ENCODE data around the gene NKTR. TPM values are rescaled to one million over a fixed set of nuclear protein-coding genes. Genes with fewer than 3 reads are reported as not detected.

NKTR gene
- polyA plus RNA-seq, 1 donor from 2014 or later = 242 TPM

DNA sequence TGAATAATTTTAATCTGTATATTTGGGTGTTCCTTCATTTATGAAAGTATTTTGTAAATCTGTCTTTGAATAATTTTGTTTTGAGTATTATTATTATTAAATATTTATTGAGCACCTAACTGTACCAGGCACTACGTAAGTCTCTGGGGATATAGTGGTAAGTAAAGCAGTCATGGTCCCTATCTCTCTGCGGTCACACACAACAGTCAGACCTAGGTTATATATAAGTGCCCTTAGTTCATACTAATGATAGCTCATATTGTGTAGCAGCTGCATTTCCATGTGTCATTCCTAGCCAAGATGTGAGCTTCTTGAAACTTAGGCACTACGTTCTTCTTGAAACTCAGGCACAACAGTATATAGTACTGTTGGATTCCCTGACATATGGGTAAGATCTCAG is 12.4 kb downstream of the NKTR start:
- Histone ChIP-seq H3K4me2 (ENCODE audit: low read length) (no peak overlapping the region), H3K79me2 (replicated peaks; ENCODE audit: insufficient read depth, low read length) (peaks cover 83% of the 10 kb centered on the region), H3F3A (ENCODE audit: insufficient read depth, low read length, poor library complexity, severe bottlenecking) (no peaks in the 10 kb centered on the region), H4K20me1 (ENCODE audit: insufficient read depth) (no peaks in the 10 kb centered on the region), H3K27ac (ENCODE audit: low read length) (no peak overlapping the region), H3K27me3 (ENCODE audit: insufficient read depth, low read depth, low read length) (no peaks in the 10 kb centered on the region), H3K9ac (ENCODE audit: low read length) (no peak overlapping the region), H3K4me3 (ENCODE audit: low read length) (no peak overlapping the region), H2AFZ (ENCODE audit: low read depth, low read length) (no peak overlapping the region), H3K9me3 (ENCODE audit: low read length) (no peaks in the 10 kb centered on the region), H3K36me3 (ENCODE audit: insufficient read depth, low read length) (no peaks in the 10 kb centered on the region), H3K9me2 (ENCODE audit: insufficient read depth, low read length) (no peaks in the 10 kb centered on the region)
- TF ChIP-seq TAF1 (IDR thresholded peaks at IDR 0.05; ENCODE audit: low read depth) = no peak
- TF ChIP-seq EP300 (conservative IDR thresholded peaks at IDR 0.05; ENCODE audit: poor library complexity, severe bottlenecking) = no peak
- TF ChIP-seq, protein P1, sequence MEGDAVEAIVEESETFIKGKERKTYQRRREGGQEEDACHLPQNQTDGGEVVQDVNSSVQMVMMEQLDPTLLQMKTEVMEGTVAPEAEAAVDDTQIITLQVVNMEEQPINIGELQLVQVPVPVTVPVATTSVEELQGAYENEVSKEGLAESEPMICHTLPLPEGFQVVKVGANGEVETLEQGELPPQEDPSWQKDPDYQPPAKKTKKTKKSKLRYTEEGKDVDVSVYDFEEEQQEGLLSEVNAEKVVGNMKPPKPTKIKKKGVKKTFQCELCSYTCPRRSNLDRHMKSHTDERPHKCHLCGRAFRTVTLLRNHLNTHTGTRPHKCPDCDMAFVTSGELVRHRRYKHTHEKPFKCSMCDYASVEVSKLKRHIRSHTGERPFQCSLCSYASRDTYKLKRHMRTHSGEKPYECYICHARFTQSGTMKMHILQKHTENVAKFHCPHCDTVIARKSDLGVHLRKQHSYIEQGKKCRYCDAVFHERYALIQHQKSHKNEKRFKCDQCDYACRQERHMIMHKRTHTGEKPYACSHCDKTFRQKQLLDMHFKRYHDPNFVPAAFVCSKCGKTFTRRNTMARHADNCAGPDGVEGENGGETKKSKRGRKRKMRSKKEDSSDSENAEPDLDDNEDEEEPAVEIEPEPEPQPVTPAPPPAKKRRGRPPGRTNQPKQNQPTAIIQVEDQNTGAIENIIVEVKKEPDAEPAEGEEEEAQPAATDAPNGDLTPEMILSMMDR (IDR thresholded peaks at IDR 0.05; ENCODE audit: poor library complexity, severe bottlenecking) = no peak
- TF ChIP-seq MXI1 (conservative IDR thresholded peaks at IDR 0.05; ENCODE audit: poor library complexity, severe bottlenecking) = no peak
- no peak for TF ChIP-seq POLR2AphosphoS5 (IDR thresholded peaks at IDR 0.05)
- no peak for TF ChIP-seq EZH2 (IDR thresholded peaks at IDR 0.05; ENCODE audit: borderline replicate concordance, insufficient read depth, low read length, poor library complexity, severe bottlenecking)
- no peak for TF ChIP-seq RAD21 (conservative IDR thresholded peaks at IDR 0.05)
- TF ChIP-seq SMC3 (conservative IDR thresholded peaks at IDR 0.05; ENCODE audit: poor library complexity) = no peak
- TF ChIP-seq, protein P2, sequence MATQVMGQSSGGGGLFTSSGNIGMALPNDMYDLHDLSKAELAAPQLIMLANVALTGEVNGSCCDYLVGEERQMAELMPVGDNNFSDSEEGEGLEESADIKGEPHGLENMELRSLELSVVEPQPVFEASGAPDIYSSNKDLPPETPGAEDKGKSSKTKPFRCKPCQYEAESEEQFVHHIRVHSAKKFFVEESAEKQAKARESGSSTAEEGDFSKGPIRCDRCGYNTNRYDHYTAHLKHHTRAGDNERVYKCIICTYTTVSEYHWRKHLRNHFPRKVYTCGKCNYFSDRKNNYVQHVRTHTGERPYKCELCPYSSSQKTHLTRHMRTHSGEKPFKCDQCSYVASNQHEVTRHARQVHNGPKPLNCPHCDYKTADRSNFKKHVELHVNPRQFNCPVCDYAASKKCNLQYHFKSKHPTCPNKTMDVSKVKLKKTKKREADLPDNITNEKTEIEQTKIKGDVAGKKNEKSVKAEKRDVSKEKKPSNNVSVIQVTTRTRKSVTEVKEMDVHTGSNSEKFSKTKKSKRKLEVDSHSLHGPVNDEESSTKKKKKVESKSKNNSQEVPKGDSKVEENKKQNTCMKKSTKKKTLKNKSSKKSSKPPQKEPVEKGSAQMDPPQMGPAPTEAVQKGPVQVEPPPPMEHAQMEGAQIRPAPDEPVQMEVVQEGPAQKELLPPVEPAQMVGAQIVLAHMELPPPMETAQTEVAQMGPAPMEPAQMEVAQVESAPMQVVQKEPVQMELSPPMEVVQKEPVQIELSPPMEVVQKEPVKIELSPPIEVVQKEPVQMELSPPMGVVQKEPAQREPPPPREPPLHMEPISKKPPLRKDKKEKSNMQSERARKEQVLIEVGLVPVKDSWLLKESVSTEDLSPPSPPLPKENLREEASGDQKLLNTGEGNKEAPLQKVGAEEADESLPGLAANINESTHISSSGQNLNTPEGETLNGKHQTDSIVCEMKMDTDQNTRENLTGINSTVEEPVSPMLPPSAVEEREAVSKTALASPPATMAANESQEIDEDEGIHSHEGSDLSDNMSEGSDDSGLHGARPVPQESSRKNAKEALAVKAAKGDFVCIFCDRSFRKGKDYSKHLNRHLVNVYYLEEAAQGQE (IDR thresholded peaks at IDR 0.05; ENCODE audit: borderline replicate concordance) = no peak

DNA sequence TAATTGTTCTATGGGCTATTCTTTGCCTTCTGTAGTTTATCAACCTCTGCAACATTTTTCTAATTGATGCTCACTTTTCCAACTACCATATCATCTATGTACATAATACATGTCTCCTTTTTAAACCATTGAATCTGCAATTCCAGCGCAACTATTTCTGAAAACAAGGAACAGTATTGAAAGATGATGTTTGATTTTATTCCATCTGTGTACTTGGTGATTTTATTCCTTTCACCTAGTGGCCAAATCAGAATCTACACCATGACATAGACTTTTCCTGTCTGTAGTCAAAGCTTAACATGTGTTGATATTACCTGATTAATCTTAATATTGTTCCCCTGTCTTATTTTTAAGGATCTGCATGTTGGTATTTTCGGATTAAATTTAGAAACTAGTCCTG is 13.0 kb downstream of the NKTR start:
- Histone ChIP-seq H3K4me2 (ENCODE audit: low read length) (no peak overlapping the region), H4K20me1 (ENCODE audit: insufficient read depth) (no peaks in the 10 kb centered on the region), H3K9me3 (ENCODE audit: low read length) (no peaks in the 10 kb centered on the region), H3K27ac (ENCODE audit: low read length) (no peak overlapping the region), H3K9me2 (ENCODE audit: insufficient read depth, low read length) (no peaks in the 10 kb centered on the region), H2AFZ (ENCODE audit: low read depth, low read length) (no peak overlapping the region), H3K27me3 (ENCODE audit: insufficient read depth, low read depth, low read length) (no peaks in the 10 kb centered on the region), H3F3A (ENCODE audit: insufficient read depth, low read length, poor library complexity, severe bottlenecking) (no peaks in the 10 kb centered on the region), H3K4me3 (ENCODE audit: low read length) (no peak overlapping the region), H3K36me3 (ENCODE audit: insufficient read depth, low read length) (no peaks in the 10 kb centered on the region), H3K9ac (ENCODE audit: low read length) (no peak overlapping the region), H3K79me2 (replicated peaks; ENCODE audit: insufficient read depth, low read length) (peaks cover 78% of the 10 kb centered on the region)
- TF ChIP-seq, protein P1 (IDR thresholded peaks at IDR 0.05; ENCODE audit: poor library complexity, severe bottlenecking) = peak; percentile 41
- no peak for TF ChIP-seq EP300 (conservative IDR thresholded peaks at IDR 0.05; ENCODE audit: poor library complexity, severe bottlenecking)

Data from neural cell (in vitro differentiated cells).